WTC11 (cell line): Measurements from ENCODE around the gene TSPAN1.

ENCODE experiments used
- FOXP1 ChIP-seq: sonication (generic); formaldehyde crosslinking; IDR thresholded peaks from 2 replicates; pipeline ENCODE4 v1.8.0; 2022; ENCODE audit warnings: missing genetic modification reagents, mild to moderate bottlenecking, moderate library complexity, borderline replicate concordance
- MXD4 ChIP-seq: fragments of 250-450 bp; sonication (Bioruptor Pico); IDR thresholded peaks from 2 replicates; pipeline ENCODE4 v1.8.0; 2021; ENCODE audit warnings: mild to moderate bottlenecking, moderate library complexity, borderline replicate concordance
- NR1H2 ChIP-seq: sonication (generic); formaldehyde crosslinking; IDR thresholded peaks from 2 replicates; pipeline ENCODE4 v1.9.0; 2021; ENCODE audit warnings: mild to moderate bottlenecking, moderate library complexity, missing genetic modification reagents
- TEAD4 ChIP-seq: sonication (generic); formaldehyde crosslinking; IDR thresholded peaks from 2 replicates; pipeline ENCODE4 v1.8.0; 2022; ENCODE audit warnings: mild to moderate bottlenecking, missing genetic modification reagents
- ZNF138 ChIP-seq: sonication (generic); formaldehyde crosslinking; conservative IDR thresholded peaks from 2 replicates; pipeline ENCODE4 v1.8.1; 2022; ENCODE audit warnings: mild to moderate bottlenecking, moderate library complexity, missing genetic modification reagents
- ZNF416 ChIP-seq: fragments of 250-450 bp; sonication (Bioruptor Pico); IDR thresholded peaks from 2 replicates; pipeline ENCODE4 v1.9.0; 2021; ENCODE audit warnings: mild to moderate bottlenecking, inconsistent platforms
- TF ChIP-seq, protein P1 (sequence below): fragments of 200-600 bp; IDR thresholded peaks from 2 replicates; pipeline ENCODE4 v1.8.0; 2022; ENCODE audit warnings: antibody characterized with exemption
- TF ChIP-seq, protein P2 (sequence below): sonication (generic); formaldehyde crosslinking; IDR thresholded peaks from 2 replicates; pipeline ENCODE4 v1.8.1; 2022; ENCODE audit warnings: low read depth, mild to moderate bottlenecking, moderate library complexity, missing genetic modification reagents, borderline replicate concordance
- TF ChIP-seq, protein P3 (sequence below): sonication (generic); formaldehyde crosslinking; IDR thresholded peaks from 2 replicates; pipeline ENCODE4 v1.8.1; 2023; ENCODE audit warnings: mild to moderate bottlenecking, missing genetic modification reagents
- TF ChIP-seq, protein P4 (sequence below): sonication (generic); formaldehyde crosslinking; IDR thresholded peaks from 2 replicates; pipeline ENCODE4 v1.8.0; 2022; ENCODE audit warnings: mild to moderate bottlenecking, missing genetic modification reagents
- TF ChIP-seq, protein P5 (sequence below): sonication (generic); formaldehyde crosslinking; IDR thresholded peaks from 2 replicates; pipeline ENCODE4 v1.8.1; 2022; ENCODE audit warnings: mild to moderate bottlenecking, missing genetic modification reagents, moderate library complexity, borderline replicate concordance
- TF ChIP-seq, protein P6 (sequence below): sonication (generic); formaldehyde crosslinking; IDR thresholded peaks from 2 replicates; pipeline ENCODE4 v1.8.1; 2023; ENCODE audit warnings: mild to moderate bottlenecking, missing genetic modification reagents, borderline replicate concordance
- TF ChIP-seq, protein P7 (sequence below): sonication (generic); formaldehyde crosslinking; IDR thresholded peaks from 2 replicates; pipeline ENCODE4 v1.8.0; 2023; ENCODE audit warnings: missing genetic modification reagents, mild to moderate bottlenecking, borderline replicate concordance

DNA sequence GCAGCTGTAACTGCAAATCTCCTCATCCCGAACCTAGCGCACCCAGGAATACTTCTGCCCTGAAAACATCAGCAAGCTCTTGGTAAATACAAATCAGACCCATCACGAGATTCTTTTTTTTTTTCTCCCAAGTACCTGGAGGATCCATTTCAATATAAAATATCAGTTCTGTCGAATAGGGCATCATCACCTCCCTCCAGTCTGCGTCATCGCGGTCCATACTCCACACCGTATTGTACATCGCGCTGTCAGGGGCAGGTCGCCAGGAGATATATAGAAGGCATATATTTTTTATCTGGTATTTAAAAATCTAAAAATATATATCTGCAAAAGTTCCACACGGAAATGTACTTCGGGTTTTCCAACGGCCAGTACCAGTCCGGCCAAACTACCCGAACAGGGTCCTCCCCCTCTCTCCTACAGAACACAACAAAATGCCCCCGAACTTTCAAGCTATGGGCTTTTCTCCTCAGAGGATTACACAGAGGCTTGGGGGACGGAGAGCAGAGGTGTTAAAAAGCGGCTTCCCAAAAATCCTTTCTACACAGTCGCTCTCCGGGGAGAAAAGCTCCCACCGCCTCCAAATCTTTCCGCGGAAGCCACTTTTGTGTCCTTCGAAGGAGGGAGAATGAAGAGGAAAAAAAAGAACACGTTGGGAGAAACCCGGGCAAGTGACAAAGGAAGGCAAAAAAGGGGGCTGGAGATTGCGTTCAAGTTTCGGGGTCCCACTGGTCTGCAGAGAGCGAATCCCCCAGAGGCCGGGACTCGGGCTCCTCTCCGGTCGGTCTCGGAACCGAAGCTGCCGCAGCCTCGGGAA lies 43.0 kb upstream of the TSPAN1 start:
- TF ChIP-seq, protein P1, sequence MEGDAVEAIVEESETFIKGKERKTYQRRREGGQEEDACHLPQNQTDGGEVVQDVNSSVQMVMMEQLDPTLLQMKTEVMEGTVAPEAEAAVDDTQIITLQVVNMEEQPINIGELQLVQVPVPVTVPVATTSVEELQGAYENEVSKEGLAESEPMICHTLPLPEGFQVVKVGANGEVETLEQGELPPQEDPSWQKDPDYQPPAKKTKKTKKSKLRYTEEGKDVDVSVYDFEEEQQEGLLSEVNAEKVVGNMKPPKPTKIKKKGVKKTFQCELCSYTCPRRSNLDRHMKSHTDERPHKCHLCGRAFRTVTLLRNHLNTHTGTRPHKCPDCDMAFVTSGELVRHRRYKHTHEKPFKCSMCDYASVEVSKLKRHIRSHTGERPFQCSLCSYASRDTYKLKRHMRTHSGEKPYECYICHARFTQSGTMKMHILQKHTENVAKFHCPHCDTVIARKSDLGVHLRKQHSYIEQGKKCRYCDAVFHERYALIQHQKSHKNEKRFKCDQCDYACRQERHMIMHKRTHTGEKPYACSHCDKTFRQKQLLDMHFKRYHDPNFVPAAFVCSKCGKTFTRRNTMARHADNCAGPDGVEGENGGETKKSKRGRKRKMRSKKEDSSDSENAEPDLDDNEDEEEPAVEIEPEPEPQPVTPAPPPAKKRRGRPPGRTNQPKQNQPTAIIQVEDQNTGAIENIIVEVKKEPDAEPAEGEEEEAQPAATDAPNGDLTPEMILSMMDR: no peak
- TF ChIP-seq, protein P2, sequence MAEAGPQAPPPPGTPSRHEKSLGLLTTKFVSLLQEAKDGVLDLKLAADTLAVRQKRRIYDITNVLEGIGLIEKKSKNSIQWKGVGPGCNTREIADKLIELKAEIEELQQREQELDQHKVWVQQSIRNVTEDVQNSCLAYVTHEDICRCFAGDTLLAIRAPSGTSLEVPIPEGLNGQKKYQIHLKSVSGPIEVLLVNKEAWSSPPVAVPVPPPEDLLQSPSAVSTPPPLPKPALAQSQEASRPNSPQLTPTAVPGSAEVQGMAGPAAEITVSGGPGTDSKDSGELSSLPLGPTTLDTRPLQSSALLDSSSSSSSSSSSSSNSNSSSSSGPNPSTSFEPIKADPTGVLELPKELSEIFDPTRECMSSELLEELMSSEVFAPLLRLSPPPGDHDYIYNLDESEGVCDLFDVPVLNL (CRISPR knock-in tag): no peak
- no peak for TF ChIP-seq ZNF138 (CRISPR knock-in tag)
- TF ChIP-seq, protein P3, sequence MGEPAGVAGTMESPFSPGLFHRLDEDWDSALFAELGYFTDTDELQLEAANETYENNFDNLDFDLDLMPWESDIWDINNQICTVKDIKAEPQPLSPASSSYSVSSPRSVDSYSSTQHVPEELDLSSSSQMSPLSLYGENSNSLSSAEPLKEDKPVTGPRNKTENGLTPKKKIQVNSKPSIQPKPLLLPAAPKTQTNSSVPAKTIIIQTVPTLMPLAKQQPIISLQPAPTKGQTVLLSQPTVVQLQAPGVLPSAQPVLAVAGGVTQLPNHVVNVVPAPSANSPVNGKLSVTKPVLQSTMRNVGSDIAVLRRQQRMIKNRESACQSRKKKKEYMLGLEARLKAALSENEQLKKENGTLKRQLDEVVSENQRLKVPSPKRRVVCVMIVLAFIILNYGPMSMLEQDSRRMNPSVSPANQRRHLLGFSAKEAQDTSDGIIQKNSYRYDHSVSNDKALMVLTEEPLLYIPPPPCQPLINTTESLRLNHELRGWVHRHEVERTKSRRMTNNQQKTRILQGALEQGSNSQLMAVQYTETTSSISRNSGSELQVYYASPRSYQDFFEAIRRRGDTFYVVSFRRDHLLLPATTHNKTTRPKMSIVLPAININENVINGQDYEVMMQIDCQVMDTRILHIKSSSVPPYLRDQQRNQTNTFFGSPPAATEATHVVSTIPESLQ (CRISPR knock-in tag): no peak
- no peak for TF ChIP-seq FOXP1
- TF ChIP-seq, protein P4, sequence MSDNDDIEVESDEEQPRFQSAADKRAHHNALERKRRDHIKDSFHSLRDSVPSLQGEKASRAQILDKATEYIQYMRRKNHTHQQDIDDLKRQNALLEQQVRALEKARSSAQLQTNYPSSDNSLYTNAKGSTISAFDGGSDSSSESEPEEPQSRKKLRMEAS: no peak
- TF ChIP-seq, protein P5, sequence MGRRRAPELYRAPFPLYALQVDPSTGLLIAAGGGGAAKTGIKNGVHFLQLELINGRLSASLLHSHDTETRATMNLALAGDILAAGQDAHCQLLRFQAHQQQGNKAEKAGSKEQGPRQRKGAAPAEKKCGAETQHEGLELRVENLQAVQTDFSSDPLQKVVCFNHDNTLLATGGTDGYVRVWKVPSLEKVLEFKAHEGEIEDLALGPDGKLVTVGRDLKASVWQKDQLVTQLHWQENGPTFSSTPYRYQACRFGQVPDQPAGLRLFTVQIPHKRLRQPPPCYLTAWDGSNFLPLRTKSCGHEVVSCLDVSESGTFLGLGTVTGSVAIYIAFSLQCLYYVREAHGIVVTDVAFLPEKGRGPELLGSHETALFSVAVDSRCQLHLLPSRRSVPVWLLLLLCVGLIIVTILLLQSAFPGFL (CRISPR knock-in tag): no peak
- TF ChIP-seq MXD4 (CRISPR knock-in tag): no peak
- TF ChIP-seq, protein P6, sequence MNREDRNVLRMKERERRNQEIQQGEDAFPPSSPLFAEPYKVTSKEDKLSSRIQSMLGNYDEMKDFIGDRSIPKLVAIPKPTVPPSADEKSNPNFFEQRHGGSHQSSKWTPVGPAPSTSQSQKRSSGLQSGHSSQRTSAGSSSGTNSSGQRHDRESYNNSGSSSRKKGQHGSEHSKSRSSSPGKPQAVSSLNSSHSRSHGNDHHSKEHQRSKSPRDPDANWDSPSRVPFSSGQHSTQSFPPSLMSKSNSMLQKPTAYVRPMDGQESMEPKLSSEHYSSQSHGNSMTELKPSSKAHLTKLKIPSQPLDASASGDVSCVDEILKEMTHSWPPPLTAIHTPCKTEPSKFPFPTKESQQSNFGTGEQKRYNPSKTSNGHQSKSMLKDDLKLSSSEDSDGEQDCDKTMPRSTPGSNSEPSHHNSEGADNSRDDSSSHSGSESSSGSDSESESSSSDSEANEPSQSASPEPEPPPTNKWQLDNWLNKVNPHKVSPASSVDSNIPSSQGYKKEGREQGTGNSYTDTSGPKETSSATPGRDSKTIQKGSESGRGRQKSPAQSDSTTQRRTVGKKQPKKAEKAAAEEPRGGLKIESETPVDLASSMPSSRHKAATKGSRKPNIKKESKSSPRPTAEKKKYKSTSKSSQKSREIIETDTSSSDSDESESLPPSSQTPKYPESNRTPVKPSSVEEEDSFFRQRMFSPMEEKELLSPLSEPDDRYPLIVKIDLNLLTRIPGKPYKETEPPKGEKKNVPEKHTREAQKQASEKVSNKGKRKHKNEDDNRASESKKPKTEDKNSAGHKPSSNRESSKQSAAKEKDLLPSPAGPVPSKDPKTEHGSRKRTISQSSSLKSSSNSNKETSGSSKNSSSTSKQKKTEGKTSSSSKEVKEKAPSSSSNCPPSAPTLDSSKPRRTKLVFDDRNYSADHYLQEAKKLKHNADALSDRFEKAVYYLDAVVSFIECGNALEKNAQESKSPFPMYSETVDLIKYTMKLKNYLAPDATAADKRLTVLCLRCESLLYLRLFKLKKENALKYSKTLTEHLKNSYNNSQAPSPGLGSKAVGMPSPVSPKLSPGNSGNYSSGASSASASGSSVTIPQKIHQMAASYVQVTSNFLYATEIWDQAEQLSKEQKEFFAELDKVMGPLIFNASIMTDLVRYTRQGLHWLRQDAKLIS (CRISPR knock-in tag): no peak
- TF ChIP-seq, protein P7, sequence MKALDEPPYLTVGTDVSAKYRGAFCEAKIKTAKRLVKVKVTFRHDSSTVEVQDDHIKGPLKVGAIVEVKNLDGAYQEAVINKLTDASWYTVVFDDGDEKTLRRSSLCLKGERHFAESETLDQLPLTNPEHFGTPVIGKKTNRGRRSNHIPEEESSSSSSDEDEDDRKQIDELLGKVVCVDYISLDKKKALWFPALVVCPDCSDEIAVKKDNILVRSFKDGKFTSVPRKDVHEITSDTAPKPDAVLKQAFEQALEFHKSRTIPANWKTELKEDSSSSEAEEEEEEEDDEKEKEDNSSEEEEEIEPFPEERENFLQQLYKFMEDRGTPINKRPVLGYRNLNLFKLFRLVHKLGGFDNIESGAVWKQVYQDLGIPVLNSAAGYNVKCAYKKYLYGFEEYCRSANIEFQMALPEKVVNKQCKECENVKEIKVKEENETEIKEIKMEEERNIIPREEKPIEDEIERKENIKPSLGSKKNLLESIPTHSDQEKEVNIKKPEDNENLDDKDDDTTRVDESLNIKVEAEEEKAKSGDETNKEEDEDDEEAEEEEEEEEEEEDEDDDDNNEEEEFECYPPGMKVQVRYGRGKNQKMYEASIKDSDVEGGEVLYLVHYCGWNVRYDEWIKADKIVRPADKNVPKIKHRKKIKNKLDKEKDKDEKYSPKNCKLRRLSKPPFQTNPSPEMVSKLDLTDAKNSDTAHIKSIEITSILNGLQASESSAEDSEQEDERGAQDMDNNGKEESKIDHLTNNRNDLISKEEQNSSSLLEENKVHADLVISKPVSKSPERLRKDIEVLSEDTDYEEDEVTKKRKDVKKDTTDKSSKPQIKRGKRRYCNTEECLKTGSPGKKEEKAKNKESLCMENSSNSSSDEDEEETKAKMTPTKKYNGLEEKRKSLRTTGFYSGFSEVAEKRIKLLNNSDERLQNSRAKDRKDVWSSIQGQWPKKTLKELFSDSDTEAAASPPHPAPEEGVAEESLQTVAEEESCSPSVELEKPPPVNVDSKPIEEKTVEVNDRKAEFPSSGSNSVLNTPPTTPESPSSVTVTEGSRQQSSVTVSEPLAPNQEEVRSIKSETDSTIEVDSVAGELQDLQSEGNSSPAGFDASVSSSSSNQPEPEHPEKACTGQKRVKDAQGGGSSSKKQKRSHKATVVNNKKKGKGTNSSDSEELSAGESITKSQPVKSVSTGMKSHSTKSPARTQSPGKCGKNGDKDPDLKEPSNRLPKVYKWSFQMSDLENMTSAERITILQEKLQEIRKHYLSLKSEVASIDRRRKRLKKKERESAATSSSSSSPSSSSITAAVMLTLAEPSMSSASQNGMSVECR (CRISPR knock-in tag): no peak
- TF ChIP-seq TEAD4 (CRISPR knock-in tag): no peak
- no peak for TF ChIP-seq NR1H2 (CRISPR knock-in tag)
- TF ChIP-seq ZNF416 (CRISPR knock-in tag): no peak
